Spleen (tissue), 11 donors: ENCODE results near the gene NRDC. TPM values are rescaled to one million over a fixed set of nuclear protein-coding genes. Genes with fewer than 3 reads are reported as not detected.
A peak's percentile ranks its signal among the peaks of the same experiment; 100 is the strongest.
"Not testable (repeated sequence)": the region's sequence is repeated elsewhere in the genome, so short reads cannot be mapped to it uniquely, and the experiment has no call there.

Experiments used
- DNase-seq: peaks from one replicate; pipeline ENCODE4 v3.0.0-alpha.2; 2020
- H3K27ac ChIP-seq, 8 donors: fragments of 200-600 bp; sonication (generic) in 7 of 8; 1 replicate in 4 of 8; 2 replicates in 4 of 8; pipeline versions ENCODE4 v1.5.0 to v1.8.0; 2016 to 2021; ENCODE audit warnings: inconsistent platforms in 4 of 8, mild to moderate bottlenecking in 4 of 8, moderate library complexity in 1 of 8
- H3K27me3 ChIP-seq, 7 donors: fragments of 200-600 bp; sonication (generic) in 6 of 7; replicated peaks in 1 of 7; 1 replicate in 4 of 7; 2 replicates in 3 of 7; pipeline versions ENCODE4 v1.5.0 to v1.8.0; 2016 to 2021; ENCODE audit warnings: inconsistent platforms in 3 of 7, mild to moderate bottlenecking in 1 of 7
- H3K36me3 ChIP-seq, 6 donors: fragments of 200-600 bp; sonication (generic) in 5 of 6; 1 replicate in 4 of 6; 2 replicates in 2 of 6; pipeline versions ENCODE4 v1.5.0 to v1.8.0; 2016 to 2021; ENCODE audit warnings: inconsistent platforms in 2 of 6
- H3K4me1 ChIP-seq, 6 donors: fragments of 200-600 bp; sonication (generic) in 5 of 6; 1 replicate in 3 of 6; 2 replicates in 3 of 6; pipeline versions ENCODE4 v1.5.0 to v1.8.0; 2016 to 2021; ENCODE audit warnings: inconsistent platforms in 3 of 6
- H3K4me3 ChIP-seq, 8 donors: fragments of 200-600 bp; sonication (generic) in 7 of 8; 1 replicate in 4 of 8; 2 replicates in 4 of 8; pipeline versions ENCODE4 v1.5.0 to v1.8.0; 2016 to 2021; ENCODE audit warnings: inconsistent platforms in 4 of 8, mild to moderate bottlenecking in 4 of 8, moderate library complexity in 2 of 8
- H3K9me3 ChIP-seq, 8 donors: fragments of 200-600 bp; sonication (generic) in 7 of 8; 1 replicate in 4 of 8; 2 replicates in 4 of 8; pipeline versions ENCODE4 v1.5.0 to v1.8.0; 2016 to 2021; ENCODE audit warnings: inconsistent platforms in 4 of 8
- CTCF ChIP-seq, 11 experiments: fragments of 200-600 bp in 7 of 11; fragments of 450-650 bp in 4 of 11; sonication (generic) in 4 of 11; IDR thresholded peaks in 8 of 11; conservative IDR thresholded peaks in 3 of 11; 1 replicate in 7 of 11; 2 replicates in 4 of 11; pipeline versions ENCODE4 v1.4.0 to v1.8.0; 2016 to 2021; ENCODE audit warnings: antibody characterized with exemption in 11 of 11, inconsistent platforms in 4 of 11, mild to moderate bottlenecking in 1 of 11
- POLR2A ChIP-seq, 3 donors: fragments of 450-650 bp; IDR thresholded peaks; one replicate each; pipeline ENCODE4 v1.5.1; 2017; ENCODE audit warnings: antibody characterized with exemption in 3 of 3, mild to moderate bottlenecking in 1 of 3
- POLR2AphosphoS5 ChIP-seq, 3 donors: sonication (generic); formaldehyde crosslinking; IDR thresholded peaks; one replicate each; pipeline ENCODE4 v1.5.1; 2017; ENCODE audit warnings: antibody characterized with exemption in 3 of 3
- WGBS, 5 donors: extraction: QIAGEN DNeasy Blood & Tissue Kit in 3 of 5; methylation state at CpG; one replicate each; pipeline versions ENCODE4 v1.1.5 to v1.1.7; 2013 to 2018; 5-methylcytosine and 5-hydroxymethylcytosine counted together
- intact Hi-C: fragments of 100-400 bp; cut with DNase I; formaldehyde crosslinking; loops from one replicate; pipeline ENCODE4 v1.15.0; 2023; ENCODE audit warnings: low total_unique reads
- polyA plus RNA-seq, 3 donors: library from polyadenylated mRNA; stranded (reverse); fragments of 200-250 nt; gene quantifications; one replicate each; pipeline ENCODE4 v1.2.1, GENCODE V29; 2013
- total RNA-seq, 7 donors: library from RNA; depleted of rRNA in 3 of 7; stranded (reverse); fragments of >200 nt in 3 of 7; fragmentation: NEBNext Ultra II Directional in 4 of 7; extraction: Animal tissue kit (Norgen Biotek cat#: 25700) in 4 of 7; gene quantifications; one replicate each; pipeline versions ENCODE4 v1.1.0 to v1.2.1, GENCODE V29; 2016 to 2021
- donor health status: healthy with polysubstance abuse.
- donor health status: DM: no; HTN: no; CAD: no; lungs with moderate emphysema.
- donor health status: DM: no; HTN: no; CAD: no.
- donor health status: Bipolar disorder and iron deficiency.
- donor health status: healthy.
- donor health status: DM: no; HTN: no; CAD: no.
- donor health status: DM: yes; HTN: yes; CAD: no.

NRDC gene
- total and polyA plus RNA-seq, 10 donors: 61.3 to 189 (median 120) TPM

DNA sequence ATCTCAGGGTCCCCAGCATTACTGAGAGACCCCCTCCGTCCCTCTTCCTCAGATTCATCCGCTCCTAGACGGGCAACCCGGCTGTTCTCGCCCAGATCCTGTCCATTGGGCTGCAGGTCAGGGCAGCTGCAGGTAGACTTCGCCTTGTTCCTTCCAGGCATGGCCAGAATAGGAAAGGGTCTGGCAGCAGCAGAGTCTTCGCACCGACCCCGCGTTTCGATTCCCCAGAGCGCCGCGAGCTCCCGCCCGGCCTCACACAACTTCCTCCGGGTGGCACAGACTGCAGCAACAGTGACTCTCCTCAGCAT is 265 bp downstream of the NRDC start:
- H3K4me3 ChIP-seq: peak overlapping the region; percentile 67 to 95 (median 84)
- TF ChIP-seq POLR2AphosphoS5 (IDR thresholded peaks at IDR 0.05): no peak
- no peak for TF ChIP-seq POLR2A (IDR thresholded peaks at IDR 0.05)
- TF ChIP-seq CTCF (IDR thresholded peaks at IDR 0.05 in 8 of 11, conservative IDR thresholded peaks at IDR 0.05 in 3 of 11): no peak
- H3K27ac ChIP-seq: peak overlapping the region; percentile 94 to 99 (median 98)
- 0% methylated on average over 16 to 17 of the region's 17 CpGs; no CpG with 5 or more reads in 1 of the 5 donors for WGBS, 5 donors
- H3K9me3 ChIP-seq: no peaks in the 10 kb centered on the region
- intact Hi-C loops: no loop called here
- no peak for DNase-seq
- peaks cover 0 to 12% (median 0%) of the 10 kb centered on the region in 6 donors for H3K36me3 ChIP-seq
- H3K4me1 ChIP-seq: peaks cover 24 to 62% (median 50%) of the 10 kb centered on the region in 6 donors
- peaks cover 0 to 19% (median 0%) of the 10 kb centered on the region in 7 donors for H3K27me3 ChIP-seq

DNA sequence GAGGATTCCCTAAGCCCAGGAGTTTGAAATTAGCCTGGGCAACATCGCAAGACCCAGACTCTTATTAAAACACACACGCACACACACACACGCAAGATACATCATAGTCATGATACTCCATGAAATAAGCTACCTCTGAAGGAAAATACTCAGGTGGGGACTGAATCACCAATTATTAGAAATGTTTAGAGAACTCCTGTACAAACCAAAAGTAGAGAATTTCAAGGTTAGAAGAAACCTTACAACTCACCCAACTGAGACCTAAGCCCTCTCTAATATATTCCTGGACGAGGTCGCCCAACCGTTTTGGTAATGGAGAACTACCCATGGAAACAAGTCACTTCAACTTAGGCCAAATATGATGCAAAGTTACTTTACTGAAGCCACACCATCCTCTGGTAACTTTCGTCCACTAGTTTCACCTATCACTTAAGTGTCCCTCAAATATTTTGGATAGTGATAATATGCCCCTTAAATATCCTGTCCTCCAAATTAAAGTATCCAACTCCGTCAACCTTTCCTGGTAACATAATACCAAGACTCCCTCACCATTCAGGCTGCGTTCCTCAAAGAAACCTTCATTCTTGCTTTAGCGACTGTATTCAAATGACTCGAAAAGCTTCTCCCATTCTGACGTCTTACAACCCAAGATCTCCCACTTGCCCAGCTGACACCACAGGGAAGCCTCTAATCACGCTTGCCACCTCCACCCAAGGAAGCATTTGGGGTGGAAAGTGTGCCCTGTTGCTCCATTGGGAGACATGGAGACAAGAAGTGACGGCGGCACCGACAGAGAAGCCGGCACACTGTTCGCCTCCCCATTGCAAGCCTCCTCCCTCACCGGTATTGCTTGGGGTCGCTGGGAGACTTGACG is 856 bp downstream of the NRDC start:
- 13 to 14% (median 14%) methylated on average over 17 to 21 of the region's 21 CpGs for WGBS, 5 donors
- TF ChIP-seq CTCF (IDR thresholded peaks at IDR 0.05 in 8 of 11, conservative IDR thresholded peaks at IDR 0.05 in 3 of 11): no peak
- TF ChIP-seq POLR2AphosphoS5 (IDR thresholded peaks at IDR 0.05): no peak
- no peak for TF ChIP-seq POLR2A (IDR thresholded peaks at IDR 0.05)

DNA sequence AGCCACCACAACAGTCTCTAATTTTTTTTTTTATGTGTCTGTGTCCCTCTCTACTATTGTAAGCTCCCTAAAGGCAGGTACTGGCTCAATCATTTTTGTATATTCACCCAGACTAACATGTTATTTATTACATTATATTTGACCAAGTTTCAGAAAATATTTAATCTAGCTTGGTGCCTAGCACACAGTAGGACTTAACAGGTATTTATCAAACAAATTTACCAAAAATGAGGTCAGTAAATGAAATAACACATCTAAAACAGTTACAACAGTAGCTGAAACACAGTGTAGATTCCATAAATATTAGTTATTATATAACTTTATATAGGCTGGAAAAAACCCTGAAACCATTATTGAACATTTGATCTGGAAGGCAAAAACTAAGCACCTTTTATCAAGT is 2.7 kb downstream of the NRDC start:
- DNase-seq: no peak
- intact Hi-C loops: no loop called here
- Histone ChIP-seq H3K27me3 (no peaks in the 10 kb centered on the region), H3K4me1 (peaks cover 24 to 80% (median 70%) of the 10 kb centered on the region in 6 donors), H3K27ac (no peak overlapping the region), H3K36me3 (peaks cover 0 to 30% (median 3%) of the 10 kb centered on the region in 6 donors), H3K4me3 (peak overlapping the region in 2 of 8 donors; percentile 80 to 95), H3K9me3 (no peaks in the 10 kb centered on the region)
- TF ChIP-seq POLR2AphosphoS5 (IDR thresholded peaks at IDR 0.05) (no peak), CTCF (IDR thresholded peaks at IDR 0.05 in 8 of 11, conservative IDR thresholded peaks at IDR 0.05 in 3 of 11) (no peak), POLR2A (IDR thresholded peaks at IDR 0.05) (no peak)

More for the DNA sequence above, 856 bp downstream of the NRDC start:
- Histone ChIP-seq H3K4me1 (peaks cover 24 to 63% (median 55%) of the 10 kb centered on the region in 6 donors), H3K4me3 (peak overlapping the region; percentile 67 to 95 (median 84)), H3K9me3 (no peaks in the 10 kb centered on the region), H3K36me3 (peaks cover 0 to 18% (median 3%) of the 10 kb centered on the region in 6 donors), H3K27ac (peak overlapping the region; percentile 94 to 99 (median 98)), H3K27me3 (peaks cover 0 to 17% (median 0%) of the 10 kb centered on the region in 7 donors)
- intact Hi-C loops: no loop called here
- no peak for DNase-seq

DNA sequence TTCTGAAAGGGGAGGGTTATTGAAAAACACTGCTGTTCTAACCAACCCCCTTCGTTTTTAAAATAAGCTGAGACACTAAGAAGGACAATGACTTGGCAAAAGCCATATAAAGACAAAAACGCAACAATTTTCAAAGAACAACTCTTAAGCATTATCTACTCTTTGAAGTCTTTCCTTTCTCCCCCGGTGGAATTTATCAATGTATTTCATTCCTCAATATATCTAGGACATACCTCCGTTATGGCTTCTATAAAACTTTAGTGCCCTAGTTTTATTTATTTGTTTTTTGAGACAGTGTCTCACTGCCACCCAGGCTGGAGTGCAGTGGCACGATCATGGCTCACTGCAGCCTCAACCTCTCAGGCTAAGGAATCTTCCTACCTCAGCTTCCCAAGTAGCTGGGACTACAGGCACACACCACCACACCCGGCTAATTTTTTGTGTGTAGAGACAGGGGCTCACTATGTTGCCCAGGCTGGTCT is 3.2 kb downstream of the NRDC start:
- Histone ChIP-seq H3K4me1 (peaks cover 24 to 85% (median 73%) of the 10 kb centered on the region in 6 donors), H3K27ac (no peak overlapping the region), H3K9me3 (no peaks in the 10 kb centered on the region), H3K36me3 (peaks cover 0 to 30% (median 3%) of the 10 kb centered on the region in 6 donors), H3K4me3 (peak overlapping the region in 1 of 8 donors; percentile 28), H3K27me3 (no peaks in the 10 kb centered on the region)
- DNase-seq: no peak
- 54 to 72% (median 62%) methylated on average over 6 of the region's 6 CpGs for WGBS, 5 donors
- TF ChIP-seq POLR2A (IDR thresholded peaks at IDR 0.05): no peak
- TF ChIP-seq POLR2AphosphoS5 (IDR thresholded peaks at IDR 0.05): no peak
- TF ChIP-seq CTCF (IDR thresholded peaks at IDR 0.05 in 8 of 11, conservative IDR thresholded peaks at IDR 0.05 in 3 of 11): no peak
- intact Hi-C loops: no loop called here

DNA sequence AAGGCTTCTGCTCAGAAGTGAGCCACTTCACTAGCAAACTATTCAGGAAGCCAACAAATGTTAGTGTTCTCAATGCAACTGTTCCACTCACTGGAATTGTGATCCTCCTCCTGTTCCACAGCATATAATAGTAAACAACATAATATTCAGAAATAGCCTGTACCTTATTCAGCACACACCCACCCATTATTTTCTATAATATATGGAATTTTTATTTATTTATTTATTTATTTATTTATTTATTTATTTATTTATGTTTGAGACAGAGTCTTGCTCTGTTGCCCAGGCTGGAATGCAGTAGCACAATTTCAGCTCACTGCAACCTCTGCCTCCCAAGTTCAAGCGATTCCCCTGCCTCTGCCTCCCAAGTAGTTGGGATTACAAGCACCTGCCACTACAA is 5.3 kb downstream of the NRDC start:
- DNase-seq, H3K27ac ChIP-seq, intact Hi-C loops, H3K27me3 ChIP-seq, H3K9me3 ChIP-seq, H3K4me3 ChIP-seq: not testable (repeated sequence)
- Histone ChIP-seq H3K4me1 (peaks cover 20 to 92% (median 68%) of the 10 kb centered on the region in 6 donors), H3K36me3 (peaks cover 0 to 30% (median 3%) of the 10 kb centered on the region in 6 donors)
- 92 to 100% (median 97%) methylated on average over 1 of the region's 1 CpG for WGBS, 5 donors
